Measurements from ENCODE around the gene LRRC36. TPM values are rescaled to one million over a fixed set of nuclear protein-coding genes. Genes with fewer than 3 reads are reported as not detected.
A peak's percentile ranks its signal among the peaks of the same experiment; 100 is the strongest.

LRRC36 gene
- total and polyA plus RNA-seq, 8 donors, result 0.37 to 33.0 (median 0.96) TPM; not detected in 4

- H3K9me3 ChIP-seq, result no peaks in the 10 kb centered on the region
- H3K27ac ChIP-seq, result no peak overlapping the region
- H3K27me3 ChIP-seq, result peaks cover 0 to 63% (median 0%) of the 10 kb centered on the region in 3 donors
- H3K36me3 ChIP-seq, result no peaks in the 10 kb centered on the region
- peaks cover 10 to 35% (median 25%) of the 10 kb centered on the region in 4 donors for H3K4me1 ChIP-seq
- DNase-seq, result peak in 1 of 2 donors; percentile 48
- intact Hi-C loops (cut with DNase I; ENCODE audit: low total_unique reads), result loop anchor here (5.0 kb wide), 1 partner anchor 42 kb away; no protein-coding TSS in a partner anchor
- 66 to 91% (median 80%) methylated on average over 4 of the region's 4 CpGs for WGBS, 5 donors
- no peak overlapping the region for H3K4me3 ChIP-seq
- TF ChIP-seq EP300 (IDR thresholded peaks at IDR 0.05) (no peak), POLR2A (IDR thresholded peaks at IDR 0.05) (no peak), POLR2AphosphoS5 (IDR thresholded peaks at IDR 0.05) (no peak), CTCF (IDR thresholded peaks at IDR 0.05) (no peak)
Observed at GRCh38 chr16:67425580-67425979, 99.0 kb downstream of the LRRC36 start.

- WGBS, 5 donors, result 80 to 88% (median 87%) methylated on average over 7 of the region's 7 CpGs
- intact Hi-C loops (cut with DNase I; ENCODE audit: low total_unique reads), result loop anchor here (5.0 kb wide), 1 partner anchor 41 kb away; no protein-coding TSS in a partner anchor
- DNase-seq, result no peak
- Histone ChIP-seq H3K4me1 (peaks cover 14 to 39% (median 29%) of the 10 kb centered on the region in 4 donors), H3K4me3 (no peak overlapping the region), H3K27me3 (peaks cover 0 to 67% (median 0%) of the 10 kb centered on the region in 3 donors), H3K36me3 (no peaks in the 10 kb centered on the region), H3K27ac (no peak overlapping the region), H3K9me3 (no peaks in the 10 kb centered on the region)
- TF ChIP-seq EP300 (IDR thresholded peaks at IDR 0.05), result no peak
- TF ChIP-seq POLR2A (IDR thresholded peaks at IDR 0.05), result no peak
- no peak for TF ChIP-seq POLR2AphosphoS5 (IDR thresholded peaks at IDR 0.05)
- no peak for TF ChIP-seq CTCF (IDR thresholded peaks at IDR 0.05)
Observed at GRCh38 chr16:67426022-67426421, 99.4 kb downstream of the LRRC36 start.

GRCh38 chr16:67426950-67427349, 100.3 kb downstream of the LRRC36 start:
- Histone ChIP-seq H3K36me3 (no peaks in the 10 kb centered on the region), H3K9me3 (no peaks in the 10 kb centered on the region), H3K27ac (peak overlapping the region in 1 of 5 donors; percentile 20), H3K27me3 (peaks cover 0 to 68% (median 0%) of the 10 kb centered on the region in 3 donors), H3K4me3 (no peak overlapping the region), H3K4me1 (peaks cover 21 to 47% (median 37%) of the 10 kb centered on the region in 4 donors)
- DNase-seq, result no peak
- TF ChIP-seq CTCF (IDR thresholded peaks at IDR 0.05), result no peak
- intact Hi-C loops (cut with DNase I; ENCODE audit: low total_unique reads), result loop anchor here (5.0 kb wide), 1 partner anchor 40 kb away; no protein-coding TSS in a partner anchor
- 63 to 85% (median 81%) methylated on average over 7 of the region's 7 CpGs for WGBS, 5 donors

GRCh38 chr16:67428146-67428731, 101.6 kb downstream of the LRRC36 start:
- H3K9me3 ChIP-seq, result no peaks in the 10 kb centered on the region
- H3K4me1 ChIP-seq, result peaks cover 22 to 57% (median 43%) of the 10 kb centered on the region in 4 donors
- H3K27ac ChIP-seq, result peak overlapping the region in 3 of 5 donors; percentile 8 to 41 (median 22)
- intact Hi-C loops (cut with DNase I; ENCODE audit: low total_unique reads), result loop anchor here (5.0 kb wide), 1 partner anchor 39 kb away; no protein-coding TSS in a partner anchor
- H3K36me3 ChIP-seq, result no peaks in the 10 kb centered on the region
- WGBS, 5 donors, result 15 to 30% (median 18%) methylated on average over 9 to 11 of the region's 11 CpGs
- H3K27me3 ChIP-seq, result peaks cover 0 to 68% (median 0%) of the 10 kb centered on the region in 3 donors
- no peak overlapping the region for H3K4me3 ChIP-seq
- DNase-seq, result peak; percentile 85 to 92
- TF ChIP-seq EP300 (IDR thresholded peaks at IDR 0.05) (no peak), POLR2A (IDR thresholded peaks at IDR 0.05) (no peak), CTCF (IDR thresholded peaks at IDR 0.05) (peak in 5 of 7 experiments; percentile 74 to 94 (median 78)), POLR2AphosphoS5 (IDR thresholded peaks at IDR 0.05) (no peak)
